Choroid plexus epithelial cell (primary cell): ENCODE measurements around the gene CLDN24.
"Not testable (repeated sequence)": the region's sequence is repeated elsewhere in the genome, so short reads cannot be mapped to it uniquely, and the experiment has no call there.

ENCODE experiments used
- DNase-seq: peaks from one replicate; pipeline ENCODE4 v3.0.0-alpha.2; 2010; ENCODE audit warnings: low read depth
- H3K4me3 ChIP-seq: 2 replicates; pipeline ENCODE4 v1.5.1; 2011; ENCODE audit warnings: low read depth, mild to moderate bottlenecking, control low read depth, low read length, moderate library complexity
- CTCF ChIP-seq: conservative IDR thresholded peaks from 2 replicates; pipeline ENCODE4 v1.5.1; 2011; ENCODE audit warnings: low read depth, mild to moderate bottlenecking, control low read depth, inconsistent platforms, low read length, moderate library complexity

Gene CLDN24

GRCh38 chr4:183329954-183330742, 7.9 kb upstream of the CLDN24 start:
- DNase-seq, result no peak
- no peak for TF ChIP-seq CTCF
- no peak overlapping the region for H3K4me3 ChIP-seq

- DNase-seq, result no peak
- TF ChIP-seq CTCF, result no peak
- no peak overlapping the region for H3K4me3 ChIP-seq
Measured at GRCh38 chr4:183329244-183329643, 7.0 kb upstream of the CLDN24 start.

- peak; percentile 67 for DNase-seq
- H3K4me3 ChIP-seq, result no peak overlapping the region
- no peak for TF ChIP-seq CTCF
Measured at GRCh38 chr4:183328832-183329231, 6.6 kb upstream of the CLDN24 start.

- DNase-seq, result no peak
- TF ChIP-seq CTCF, result no peak
- no peak overlapping the region for H3K4me3 ChIP-seq
Measured at GRCh38 chr4:183327827-183328226, 5.6 kb upstream of the CLDN24 start.

- DNase-seq, result peak; percentile 33
- TF ChIP-seq CTCF, result no peak
- H3K4me3 ChIP-seq, result no peak overlapping the region
Measured at GRCh38 chr4:183326853-183327252, 4.6 kb upstream of the CLDN24 start.

GRCh38 chr4:183326387-183326786, 4.2 kb upstream of the CLDN24 start:
- not testable (repeated sequence) for H3K4me3 ChIP-seq, DNase-seq

- H3K4me3 ChIP-seq, result no peak overlapping the region
- no peak for DNase-seq
- TF ChIP-seq CTCF, result no peak
Measured at GRCh38 chr4:183324619-183325018, 2.4 kb upstream of the CLDN24 start.

GRCh38 chr4:183324056-183324455, 1.8 kb upstream of the CLDN24 start:
- H3K4me3 ChIP-seq, DNase-seq: not testable (repeated sequence)
